ENCODE results near the gene CCDC116.
"Not testable (repeated sequence)": the region's sequence is repeated elsewhere in the genome, so short reads cannot be mapped to it uniquely, and the experiment has no call there.

Gene CCDC116

DNA sequence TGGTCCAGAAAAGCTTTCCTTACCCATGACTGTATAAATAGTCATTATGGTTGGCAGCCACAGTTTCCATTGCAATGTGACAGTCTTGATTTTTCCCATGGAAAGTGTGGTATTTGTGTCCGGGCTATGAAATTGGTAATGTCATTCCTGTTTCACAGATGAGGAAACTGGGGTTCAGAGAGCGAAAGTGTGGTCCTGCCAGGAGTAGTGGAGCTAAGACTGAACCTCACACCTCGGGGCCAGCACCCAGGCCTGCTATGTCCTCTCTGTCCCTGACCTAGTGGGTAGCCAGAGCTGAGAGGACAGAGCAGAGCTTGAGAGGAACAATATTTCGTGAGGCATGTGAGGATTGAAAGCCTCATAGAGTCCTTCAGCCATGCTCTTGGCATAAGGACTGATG lies 1.5 kb upstream of the CCDC116 start:
- DNase-seq (ENCODE audit: low spot score): no peak

DNA sequence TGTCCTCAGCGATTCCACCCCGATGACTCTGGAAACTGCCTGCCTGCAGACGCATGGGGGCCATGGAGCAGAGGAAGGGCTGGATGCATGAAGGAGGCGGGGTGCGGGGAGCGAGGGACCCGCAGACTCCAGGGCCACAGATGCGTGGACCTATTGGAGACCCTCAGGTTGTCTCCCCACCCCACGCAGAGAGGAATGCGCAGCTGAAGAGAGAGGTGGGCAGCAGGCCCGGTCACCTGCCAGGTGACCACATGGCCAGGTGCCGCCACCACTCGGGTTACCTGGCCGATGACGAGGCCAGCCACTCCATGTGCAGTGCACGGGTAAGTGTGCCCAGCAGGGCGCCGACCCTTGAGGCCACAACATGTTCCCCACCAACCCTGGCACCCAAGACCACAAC lies 371 bp downstream of the CCDC116 start:
- DNase-seq (ENCODE audit: low spot score): no peak

DNA sequence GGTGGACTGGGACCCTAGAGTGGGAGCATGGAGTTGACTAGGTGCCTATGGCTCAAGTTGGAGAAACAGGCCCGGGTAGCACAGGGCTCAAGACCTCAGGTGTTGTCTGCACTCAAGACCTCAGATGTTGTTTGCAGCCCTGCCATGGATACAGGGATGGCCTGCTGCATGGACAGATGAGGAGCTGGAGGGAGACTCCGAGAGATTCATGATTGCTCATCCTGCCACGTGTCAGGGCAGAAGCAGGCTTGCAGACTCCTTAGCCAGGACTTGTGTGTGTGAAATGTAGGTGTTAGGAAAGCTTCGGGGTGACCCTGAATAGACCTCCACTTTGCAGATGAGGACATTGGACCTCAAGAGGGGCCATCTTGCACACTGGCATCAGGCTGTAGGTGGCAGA lies 921 bp downstream of the CCDC116 start:
- DNase-seq (ENCODE audit: low spot score): no peak

DNA sequence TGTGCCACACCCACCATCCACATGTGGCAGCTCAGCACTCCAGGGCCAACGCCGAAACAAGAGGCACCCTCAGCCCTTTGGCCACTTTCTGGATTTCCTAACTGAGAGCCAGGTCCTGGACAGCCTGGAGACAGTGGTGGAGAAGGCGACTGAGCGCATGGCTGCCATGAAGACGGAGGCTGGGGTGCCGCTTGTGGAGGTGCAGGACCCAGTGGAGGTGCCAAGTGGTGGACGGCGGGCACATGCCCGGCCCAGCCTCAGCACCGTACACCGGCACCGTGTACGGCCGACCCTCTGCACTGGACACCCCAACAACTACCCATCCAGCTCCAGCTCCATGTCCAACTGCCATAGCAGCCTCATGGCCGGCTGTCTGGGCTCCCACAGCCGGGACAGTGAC lies 1.5 kb downstream of the CCDC116 start:
- DNase-seq (ENCODE audit: low spot score): no peak

DNA sequence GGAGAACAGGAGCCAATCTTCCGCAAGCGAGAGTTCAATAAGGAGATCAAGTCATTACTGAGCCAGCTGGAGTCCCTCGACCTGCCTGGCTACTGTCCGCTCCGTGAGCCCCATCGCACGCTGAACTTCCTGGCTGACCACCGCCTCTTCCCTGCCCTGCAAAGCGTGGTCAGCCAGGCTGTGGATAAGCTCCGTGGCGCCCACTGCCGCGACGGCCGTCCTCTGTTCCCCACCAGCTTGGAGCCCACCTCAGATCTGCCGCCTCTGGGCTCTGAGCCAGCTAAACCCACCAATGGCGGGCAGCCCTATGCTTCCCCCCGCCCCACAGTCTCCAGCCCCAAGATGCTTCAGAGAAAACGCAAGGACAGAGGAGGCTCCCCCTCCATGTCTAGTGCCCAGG lies 2.3 kb downstream of the CCDC116 start:
- DNase-seq (ENCODE audit: low spot score): no peak

DNA sequence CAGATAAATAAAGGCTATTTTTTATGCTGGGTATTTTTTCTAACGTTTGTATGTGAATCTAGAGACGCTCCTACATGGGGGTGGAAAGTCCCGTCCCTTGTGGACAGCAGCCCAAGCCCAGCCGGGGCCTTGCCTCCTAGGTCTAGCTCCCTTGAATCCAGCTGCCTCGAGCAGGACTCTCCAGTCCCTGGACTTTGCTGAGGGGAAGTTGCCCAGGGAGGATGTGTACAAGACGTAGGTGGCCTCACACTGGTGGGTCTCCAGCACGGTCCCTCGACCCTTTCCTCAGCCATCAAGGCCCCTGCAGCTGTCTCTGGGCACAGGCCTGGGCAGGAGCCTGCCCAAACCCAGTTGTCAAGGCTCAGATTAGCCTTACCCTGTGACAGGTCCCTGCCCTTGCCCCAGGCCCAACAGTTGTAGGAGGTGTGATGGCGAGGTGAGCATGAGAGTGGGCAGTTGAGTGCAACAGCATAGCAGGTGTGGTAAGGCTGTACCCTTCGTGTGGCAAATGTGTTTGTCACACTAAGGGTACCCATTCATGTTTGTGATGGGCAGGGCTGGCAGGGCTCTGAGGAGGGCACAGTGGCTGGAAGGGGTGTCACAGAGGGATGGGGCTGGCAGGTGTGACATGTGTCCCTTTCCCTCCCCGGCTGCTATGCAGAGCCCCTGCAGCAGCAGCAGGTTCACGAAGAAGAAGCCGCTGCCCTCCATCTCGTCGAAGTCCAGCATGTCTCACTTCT lies 3.4 kb downstream of the CCDC116 start:
- DNase-seq (ENCODE audit: low spot score): no peak

DNA sequence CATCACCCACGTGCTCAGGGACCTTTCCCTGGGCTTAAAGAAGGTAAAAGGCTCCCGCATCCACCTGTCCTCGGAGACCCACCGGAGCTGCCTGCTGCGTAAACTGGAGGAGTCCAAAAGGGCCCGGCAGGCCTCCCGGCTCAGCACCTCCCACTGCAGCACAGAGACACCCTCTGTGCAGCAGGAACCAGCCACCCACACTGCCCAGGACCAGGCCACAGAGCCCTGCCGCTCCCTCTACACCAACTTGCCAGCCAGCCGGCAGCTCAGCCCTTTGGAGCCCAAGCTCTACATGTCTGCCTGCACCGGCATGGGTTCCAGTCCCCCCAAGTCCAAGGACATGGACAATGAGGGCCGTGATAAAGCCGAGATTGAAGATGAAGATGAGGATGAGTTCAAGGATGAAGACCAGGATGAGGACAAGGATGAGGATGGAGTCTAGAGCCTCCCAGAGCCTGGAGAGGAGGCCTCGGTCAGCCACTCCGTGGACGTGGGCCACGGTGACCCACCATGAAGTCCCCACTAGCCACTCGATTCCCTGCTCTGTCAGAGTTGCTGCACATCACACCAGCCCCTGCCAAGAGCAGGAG lies 4.2 kb downstream of the CCDC116 start:
- DNase-seq (ENCODE audit: low spot score): no peak

DNA sequence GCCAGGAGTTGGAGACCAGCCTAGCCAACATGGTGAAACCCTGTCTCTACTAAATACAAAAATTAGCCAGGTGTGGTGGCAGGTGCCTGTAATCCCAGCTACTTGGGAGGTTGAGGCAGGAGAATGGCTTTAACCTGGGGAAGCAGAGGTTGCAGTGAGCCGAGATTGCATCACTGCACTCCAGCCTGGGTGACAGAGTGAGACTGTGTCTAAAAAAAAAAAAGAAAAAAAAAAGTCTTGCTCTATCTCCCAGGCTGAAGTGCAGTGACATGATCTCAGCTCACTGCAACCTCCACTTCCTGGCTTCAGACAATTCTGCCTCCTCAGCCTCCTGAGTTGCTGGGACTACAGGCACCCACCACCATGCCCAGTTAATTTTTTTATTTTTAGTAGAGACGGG lies 4.9 kb downstream of the CCDC116 start:
- not testable (repeated sequence) for DNase-seq (ENCODE audit: low spot score)

DNA sequence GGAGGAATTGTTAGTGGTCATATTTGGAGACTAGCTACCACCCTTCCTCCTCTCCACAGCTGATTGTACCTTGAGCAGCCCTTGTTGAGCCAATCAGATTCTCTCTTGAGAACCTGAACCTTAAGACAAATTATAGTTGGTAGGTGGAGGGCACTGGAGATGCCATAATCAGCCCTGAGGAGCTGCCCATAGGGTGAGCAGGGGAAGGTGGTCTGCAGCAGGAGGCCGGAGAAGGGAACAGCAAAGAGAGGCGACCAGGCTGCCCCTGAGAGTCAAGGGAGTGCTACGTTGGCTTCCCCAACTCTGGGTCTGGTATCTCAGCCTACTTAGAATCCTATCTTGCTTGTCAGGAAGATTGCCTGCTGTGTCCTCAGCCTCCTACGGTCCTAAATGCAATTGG lies 6.8 kb downstream of the CCDC116 start:
- no peak for DNase-seq (ENCODE audit: low spot score)

DNA sequence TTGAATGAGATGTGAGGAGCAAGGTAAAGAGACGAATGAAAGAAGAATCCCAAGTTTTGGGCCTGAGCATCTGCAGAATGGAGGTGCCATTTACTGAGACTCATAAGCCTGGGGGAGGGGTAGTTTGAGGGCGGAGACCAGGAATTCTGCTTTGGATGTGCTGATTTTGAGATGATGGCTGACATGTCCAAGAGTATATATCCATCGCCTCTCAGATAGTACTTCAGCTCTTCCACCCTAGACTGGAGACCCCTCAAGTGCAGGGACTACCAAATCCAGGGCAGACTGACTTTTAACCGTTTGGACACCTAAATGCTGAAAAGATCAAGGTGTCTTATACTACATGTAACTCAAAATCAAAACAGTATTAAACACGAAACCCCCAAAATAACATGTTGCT lies 8.2 kb downstream of the CCDC116 start:
- DNase-seq (ENCODE audit: low spot score): no peak

DNA sequence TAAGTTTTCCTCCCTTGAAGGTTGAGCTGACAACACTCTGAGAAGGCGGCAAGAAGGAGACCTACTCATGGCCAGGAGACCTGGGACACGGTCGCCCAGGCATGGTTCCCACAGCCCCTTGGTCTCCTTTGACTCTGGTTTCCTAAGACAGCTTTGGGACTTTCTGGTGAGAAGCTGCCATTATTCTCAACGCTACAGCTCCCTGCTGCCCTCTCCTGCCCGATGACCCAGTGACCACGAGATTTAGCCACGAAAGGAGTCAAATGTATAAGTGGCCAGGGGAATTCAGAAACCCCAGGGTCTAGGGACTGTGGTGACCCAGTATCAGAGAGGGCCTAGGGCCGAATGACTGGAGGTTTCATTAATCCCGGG lies 8.8 kb downstream of the CCDC116 start:
- peak; percentile 40 for DNase-seq (ENCODE audit: low spot score)

DNA sequence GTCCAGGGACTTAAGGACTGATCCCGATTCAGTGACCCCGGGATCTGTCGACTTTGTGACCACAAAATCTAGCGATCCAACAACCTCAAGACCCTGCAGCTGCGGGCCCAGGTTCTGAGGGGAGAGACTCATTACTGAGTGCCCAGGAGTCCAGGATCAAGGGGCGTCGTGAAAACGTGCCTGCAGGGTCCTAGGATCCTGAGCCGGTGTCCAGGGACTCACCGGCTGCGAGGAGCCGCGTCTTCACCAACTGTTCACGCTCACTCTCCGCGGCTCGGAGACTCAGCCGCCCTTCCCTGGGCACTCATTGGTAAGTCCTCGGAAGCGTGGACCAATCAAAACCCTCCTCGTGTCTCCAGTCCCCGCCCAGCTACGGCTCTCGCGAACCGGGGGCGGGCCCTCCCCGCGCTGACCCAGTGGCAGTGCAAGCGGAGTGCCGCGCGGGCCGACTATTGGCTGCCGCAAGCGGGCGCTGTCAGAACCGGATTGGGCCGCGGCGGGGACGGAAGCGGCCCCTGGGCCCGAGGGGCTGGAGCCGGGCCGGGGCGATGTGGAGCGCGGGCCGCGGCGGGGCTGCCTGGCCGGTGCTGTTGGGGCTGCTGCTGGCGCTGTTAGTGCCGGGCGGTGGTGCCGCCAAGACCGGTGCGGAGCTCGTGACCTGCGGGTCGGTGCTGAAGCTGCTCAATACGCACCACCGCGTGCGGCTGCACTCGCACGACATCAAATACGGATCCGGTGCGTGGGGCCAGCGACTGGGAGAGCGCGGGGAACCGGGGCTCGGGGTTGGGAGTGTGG lies 9.4 kb downstream of the CCDC116 start, which contains the start of gene SDF2L1:
TSS of gene SDF2L1 (plus strand) at position 514 of the 795 bp plus-strand sequence. CDS start at position 549, 35 bp downstream.
- peak; percentile 98 for DNase-seq (ENCODE audit: low spot score)

DNA sequence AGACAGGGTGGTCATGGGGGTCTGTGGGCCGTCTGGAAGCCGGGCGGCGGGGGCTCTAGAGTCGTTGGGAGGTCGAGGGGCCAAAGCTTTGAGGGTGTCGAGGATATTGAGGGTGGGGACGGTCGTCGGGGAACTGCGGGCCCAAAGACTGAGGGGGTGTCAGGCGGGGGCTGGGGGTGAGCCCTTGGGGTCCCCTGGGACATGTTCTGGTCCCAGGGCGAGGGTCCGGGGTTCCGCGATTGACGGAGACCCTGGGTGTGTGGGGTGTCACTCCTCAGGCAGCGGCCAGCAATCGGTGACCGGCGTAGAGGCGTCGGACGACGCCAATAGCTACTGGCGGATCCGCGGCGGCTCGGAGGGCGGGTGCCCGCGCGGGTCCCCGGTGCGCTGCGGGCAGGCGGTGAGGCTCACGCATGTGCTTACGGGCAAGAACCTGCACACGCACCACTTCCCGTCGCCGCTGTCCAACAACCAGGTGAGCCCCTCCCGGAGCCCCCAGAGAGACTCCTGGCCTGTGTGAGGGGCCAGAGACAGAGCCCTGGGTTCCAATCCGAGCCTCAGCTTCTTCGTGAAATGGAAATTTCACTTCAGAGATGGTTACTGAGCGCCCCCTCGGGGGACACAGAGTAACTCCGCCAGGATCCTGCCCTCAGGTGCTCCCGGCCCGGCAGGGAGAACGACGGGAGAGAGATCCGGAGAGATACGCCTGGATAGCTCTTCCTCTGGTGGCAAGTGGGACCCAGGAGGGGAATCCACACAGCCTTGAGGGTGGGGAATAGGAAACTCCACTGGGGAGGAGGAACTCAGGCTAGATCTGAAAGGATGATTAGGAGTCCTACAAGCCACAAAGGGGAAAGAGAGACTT lies 10.3 kb downstream of the CCDC116 start:
- peak; percentile 39 for DNase-seq (ENCODE audit: low spot score)

DNA sequence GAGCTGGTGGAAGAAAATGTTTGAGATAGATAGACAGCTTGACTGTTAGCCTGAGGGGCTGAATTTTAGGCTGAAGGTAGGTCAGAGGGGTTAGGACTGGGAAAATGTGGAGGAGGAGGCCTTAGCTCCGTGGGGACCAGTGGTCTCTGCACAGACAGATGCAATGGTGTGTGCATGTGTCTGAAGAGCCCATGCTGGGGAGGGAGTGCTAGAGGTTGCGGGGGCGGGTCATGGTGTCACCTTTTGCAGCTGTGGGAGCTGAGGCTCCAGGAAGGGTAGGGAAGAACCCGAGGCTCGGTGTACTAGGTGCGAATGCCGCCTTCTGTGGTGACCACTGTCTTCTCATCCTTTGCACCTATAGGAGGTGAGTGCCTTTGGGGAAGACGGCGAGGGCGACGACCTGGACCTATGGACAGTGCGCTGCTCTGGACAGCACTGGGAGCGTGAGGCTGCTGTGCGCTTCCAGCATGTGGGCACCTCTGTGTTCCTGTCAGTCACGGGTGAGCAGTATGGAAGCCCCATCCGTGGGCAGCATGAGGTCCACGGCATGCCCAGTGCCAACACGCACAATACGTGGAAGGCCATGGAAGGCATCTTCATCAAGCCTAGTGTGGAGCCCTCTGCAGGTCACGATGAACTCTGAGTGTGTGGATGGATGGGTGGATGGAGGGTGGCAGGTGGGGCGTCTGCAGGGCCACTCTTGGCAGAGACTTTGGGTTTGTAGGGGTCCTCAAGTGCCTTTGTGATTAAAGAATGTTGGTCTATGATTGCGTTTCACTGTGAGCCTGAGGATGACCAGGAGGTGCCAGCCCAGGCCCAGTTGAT lies 11.2 kb downstream of the CCDC116 start:
- no peak for DNase-seq (ENCODE audit: low spot score)

DNA sequence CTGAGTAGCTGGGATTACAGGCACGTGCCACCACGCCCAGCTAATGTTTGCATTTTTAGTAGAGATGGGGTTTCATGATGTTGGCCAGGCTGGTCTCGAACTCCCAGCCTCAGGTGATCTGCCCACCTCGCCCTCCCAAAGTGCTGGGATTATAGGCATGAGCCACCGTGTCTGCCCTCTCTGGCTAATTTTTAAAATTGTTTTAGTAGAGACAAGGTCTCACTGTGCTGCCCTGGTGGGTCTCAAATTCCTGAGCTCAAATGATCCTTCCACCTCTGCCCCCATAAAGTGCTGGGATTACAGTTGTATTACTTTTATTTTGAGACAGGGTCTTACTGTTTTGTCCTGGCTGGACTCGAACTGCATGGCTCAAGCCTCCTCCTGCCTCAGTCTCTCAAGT lies 13.0 kb downstream of the CCDC116 start:
- not testable (repeated sequence) for DNase-seq (ENCODE audit: low spot score)

DNA sequence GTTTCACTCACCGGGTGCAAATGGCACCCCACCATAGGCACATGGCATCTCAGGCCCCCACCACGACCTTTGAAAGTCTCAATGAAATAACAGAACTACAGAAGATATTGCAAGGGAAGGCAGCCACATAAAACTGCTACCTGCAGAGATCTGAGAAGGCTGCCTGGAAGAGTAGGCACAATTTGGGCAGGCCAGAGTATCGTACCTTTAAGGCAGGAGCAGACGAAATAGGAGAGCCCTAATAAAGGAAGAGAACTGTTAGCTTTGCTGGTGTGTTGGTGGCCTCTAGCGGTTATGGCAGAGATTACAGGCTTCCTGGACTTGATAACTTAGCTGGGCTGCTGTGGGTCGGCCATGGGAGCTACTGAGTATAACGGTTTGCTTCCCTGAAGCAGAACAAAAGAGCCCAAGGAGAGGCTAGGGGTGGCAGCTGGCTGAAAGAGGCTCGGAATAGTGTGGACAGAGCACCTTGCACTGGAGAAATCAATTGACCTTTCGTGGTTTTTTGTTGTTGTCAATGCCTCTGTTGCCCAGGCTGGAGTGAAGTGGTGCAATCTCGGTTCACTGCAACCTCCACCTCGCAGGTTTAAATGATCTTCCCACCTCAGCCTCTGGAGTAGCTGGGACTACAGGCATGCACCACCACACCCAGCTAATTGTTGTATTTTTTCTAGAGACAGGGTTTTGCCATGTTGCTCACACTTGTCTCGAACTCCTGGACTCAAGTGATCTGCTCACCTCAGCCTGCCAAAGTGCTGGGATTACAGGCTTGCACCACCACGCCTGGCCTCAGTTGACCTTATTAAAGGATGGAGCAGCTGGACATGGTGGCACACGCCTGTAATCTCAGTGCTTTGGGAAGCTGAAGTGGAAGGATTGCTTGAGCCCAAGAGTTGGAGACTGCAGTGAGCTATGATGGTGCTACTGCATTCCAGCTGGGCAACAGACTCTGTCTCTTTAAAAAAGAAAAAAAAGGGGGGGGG lies 14.3 kb downstream of the CCDC116 start:
- peak; percentile 68 for DNase-seq (ENCODE audit: low spot score)

DNA sequence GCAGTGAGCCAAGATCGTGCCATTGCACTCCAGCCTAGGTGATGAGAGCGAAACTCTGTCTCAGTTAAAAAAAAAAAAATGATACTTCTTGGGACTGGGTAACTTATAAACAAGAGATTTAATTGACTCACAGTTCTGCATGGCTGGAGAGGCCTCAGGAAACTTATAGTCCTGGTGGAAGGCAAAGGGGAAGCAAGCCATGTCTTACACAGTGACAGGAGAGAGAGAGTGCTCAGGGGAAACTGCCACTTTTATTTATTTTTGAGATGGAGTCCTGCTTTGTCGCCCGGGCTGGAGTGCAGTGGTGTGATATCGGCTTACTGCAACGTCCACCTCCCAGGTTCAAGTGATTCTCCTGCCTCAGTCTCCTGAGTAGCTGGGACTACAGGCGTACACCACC lies 17.7 kb downstream of the CCDC116 start:
- no peak for DNase-seq (ENCODE audit: low spot score)

DNA sequence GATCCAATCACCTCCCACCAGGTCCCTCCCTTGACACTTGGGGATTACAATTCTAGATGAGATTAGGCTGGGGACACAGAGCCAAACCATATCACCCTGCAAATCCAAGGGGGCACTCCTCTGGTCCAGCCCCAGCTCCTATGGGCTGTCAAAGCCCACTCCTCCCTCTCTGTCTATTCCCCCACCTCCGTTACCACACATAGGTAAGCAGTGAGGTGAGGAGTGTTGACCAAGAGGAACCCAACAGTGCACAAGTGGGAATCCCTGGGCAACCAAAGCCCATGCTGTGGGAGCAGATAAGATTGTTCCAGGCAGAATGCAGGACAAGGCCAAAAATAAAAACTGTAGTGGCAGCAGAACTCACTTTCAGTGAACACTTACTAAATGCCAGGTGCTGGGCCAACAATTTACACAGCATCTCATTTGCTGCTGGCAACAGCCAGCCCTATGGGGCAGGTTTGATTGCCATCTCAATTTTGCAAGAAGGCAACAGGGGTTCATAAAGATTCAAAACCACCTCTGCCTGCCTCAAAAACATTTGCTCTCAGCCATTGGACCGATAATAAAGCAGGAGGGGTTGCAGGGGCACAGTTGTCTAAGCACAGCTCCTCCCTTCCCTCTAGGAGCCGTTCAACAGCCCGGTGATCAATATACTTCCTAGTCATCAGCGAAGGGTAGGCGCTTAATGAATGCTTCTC lies 18.4 kb downstream of the CCDC116 start:
- no peak for DNase-seq (ENCODE audit: low spot score)

DNA sequence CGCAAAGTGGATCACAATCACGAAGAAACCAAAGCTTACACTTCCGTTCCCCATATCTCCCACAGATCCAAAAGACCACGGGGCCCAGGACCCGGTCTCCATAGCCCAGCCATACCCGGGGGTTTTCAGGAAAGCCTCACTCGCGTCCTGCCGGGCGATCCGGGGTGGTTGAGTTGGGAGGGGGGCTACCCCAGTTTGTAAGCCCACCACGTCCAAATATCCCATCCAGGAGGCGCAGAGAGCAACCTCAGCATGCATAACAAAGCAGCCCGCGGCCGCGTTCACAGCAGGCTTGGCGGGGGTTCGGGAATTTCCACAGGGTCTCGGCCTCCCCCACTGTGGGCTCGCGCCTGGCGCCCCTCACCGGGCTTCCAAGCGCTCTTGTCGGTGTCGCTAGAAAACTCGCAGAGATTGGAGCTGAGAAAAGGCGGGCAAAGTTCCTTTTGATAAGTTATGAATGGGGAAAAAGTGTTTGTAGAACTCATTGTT lies 19.0 kb downstream of the CCDC116 start:
- no peak for DNase-seq (ENCODE audit: low spot score)
